Measurements from ENCODE around the gene S100B. TPM values are rescaled to one million over a fixed set of nuclear protein-coding genes. Genes with fewer than 3 reads are reported as not detected.
A peak's percentile ranks its signal among the peaks of the same experiment; 100 is the strongest.

The S100B gene
- total RNA-seq, 2 donors from 2014 or later, result not detected

DNA sequence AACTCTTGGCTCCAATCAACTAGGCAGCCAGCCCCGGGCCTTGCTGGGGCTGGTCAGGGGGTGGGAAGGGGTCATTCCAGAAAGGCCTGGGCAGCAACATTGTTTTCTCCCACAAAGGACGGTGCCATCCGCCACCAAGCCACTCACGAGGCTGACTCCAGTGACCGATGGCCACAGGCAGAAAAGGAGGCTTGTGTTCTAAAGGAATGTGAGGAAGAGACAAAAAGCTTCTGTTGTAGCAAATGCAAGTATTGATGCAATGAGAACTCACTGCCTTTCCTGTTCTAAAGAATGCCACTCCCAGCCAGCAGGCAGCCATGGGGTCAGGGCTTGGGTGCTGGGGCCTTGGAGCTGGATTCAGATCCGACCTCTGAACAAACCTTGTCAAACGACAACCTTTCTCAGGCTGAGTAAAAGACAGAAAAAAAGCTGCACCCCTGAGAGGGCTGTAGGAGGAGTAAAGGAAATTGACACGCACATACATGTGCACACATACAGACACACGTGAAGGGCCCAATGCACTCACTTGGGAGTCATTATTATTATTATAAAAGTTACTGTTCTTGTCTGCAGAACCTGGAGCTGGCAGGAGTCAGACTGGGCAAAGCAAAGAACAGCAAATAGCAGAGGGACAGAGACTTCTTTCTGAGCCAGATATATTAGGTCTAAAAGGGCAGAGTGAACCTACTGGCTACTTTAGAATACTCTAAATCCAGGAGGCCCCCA lies 16.7 kb upstream of the S100B start:
- Mint-ChIP-seq H3K4me1 (ENCODE audit: low read depth in 2 of 2) (peaks cover 33 to 44% of the 10 kb centered on the region in 2 donors), H3K27me3 (no peaks in the 10 kb centered on the region), H3K36me3 (peaks cover 5% of the 10 kb centered on the region), H3K4me3 (peak overlapping the region; percentile 76), H3K27ac (peak overlapping the region; percentile 86 to 91), H3K9me3 (no peaks in the 10 kb centered on the region)
- peak in 1 of 2 donors; percentile 60 for ATAC-seq
- DNase-seq (ENCODE audit: low spot score), result no peak

DNA sequence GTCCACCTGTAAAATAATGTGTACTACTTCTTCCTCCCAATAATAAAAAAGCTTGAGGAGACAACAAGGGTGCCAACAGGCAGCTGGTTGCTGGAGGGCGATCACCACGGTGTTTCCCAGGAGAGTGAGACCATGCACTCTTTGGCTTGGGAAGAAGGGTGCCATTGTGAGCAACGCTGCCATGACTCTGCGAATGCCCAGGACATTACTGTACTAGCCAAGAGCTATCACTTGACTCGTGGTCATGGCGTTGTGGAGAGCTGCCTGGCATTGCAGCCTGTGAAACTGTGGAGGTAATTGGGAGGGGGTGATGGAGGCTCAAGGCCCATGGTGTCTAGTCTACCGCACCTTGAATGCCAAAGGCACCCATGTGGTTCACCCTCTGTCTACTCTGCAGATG lies 16.0 kb upstream of the S100B start:
- peaks cover 36 to 39% of the 10 kb centered on the region in 2 donors for H3K4me1 Mint-ChIP-seq (ENCODE audit: low read depth in 2 of 2)
- no peaks in the 10 kb centered on the region for H3K27me3 Mint-ChIP-seq
- peak overlapping the region; percentile 10 for H3K4me3 Mint-ChIP-seq
- no peaks in the 10 kb centered on the region for H3K36me3 Mint-ChIP-seq
- DNase-seq (ENCODE audit: low spot score) (no peak), ATAC-seq (no peak)
- H3K9me3 Mint-ChIP-seq, result no peaks in the 10 kb centered on the region
- peak overlapping the region; percentile 86 to 91 for H3K27ac Mint-ChIP-seq

DNA sequence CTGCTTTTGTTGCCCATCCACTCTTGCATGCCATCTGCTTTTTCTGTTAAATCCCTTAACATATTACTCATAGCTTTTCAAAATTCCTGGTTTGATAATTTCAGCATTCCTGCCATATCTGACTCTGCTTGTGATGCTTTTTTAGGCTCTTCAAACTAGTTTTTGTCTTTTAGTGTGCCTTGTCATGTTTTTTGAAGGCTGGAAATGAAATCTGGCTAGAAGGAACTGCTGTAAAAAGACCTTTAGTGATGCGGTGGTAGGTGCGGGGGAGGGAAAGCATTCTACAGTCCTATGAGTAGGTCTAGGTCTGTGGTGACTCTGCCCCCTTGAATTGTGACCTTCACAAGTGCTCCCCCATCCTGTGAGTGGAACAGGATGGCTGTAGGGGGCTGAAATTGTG lies 15.0 kb upstream of the S100B start:
- no peak for DNase-seq (ENCODE audit: low spot score)
- H3K36me3 Mint-ChIP-seq, result no peaks in the 10 kb centered on the region
- H3K4me1 Mint-ChIP-seq (ENCODE audit: low read depth in 2 of 2), result peaks cover 34 to 36% of the 10 kb centered on the region in 2 donors
- no peak overlapping the region for H3K27ac Mint-ChIP-seq
- no peaks in the 10 kb centered on the region for H3K9me3 Mint-ChIP-seq
- H3K27me3 Mint-ChIP-seq, result no peaks in the 10 kb centered on the region
- no peak overlapping the region for H3K4me3 Mint-ChIP-seq
- ATAC-seq, result no peak

DNA sequence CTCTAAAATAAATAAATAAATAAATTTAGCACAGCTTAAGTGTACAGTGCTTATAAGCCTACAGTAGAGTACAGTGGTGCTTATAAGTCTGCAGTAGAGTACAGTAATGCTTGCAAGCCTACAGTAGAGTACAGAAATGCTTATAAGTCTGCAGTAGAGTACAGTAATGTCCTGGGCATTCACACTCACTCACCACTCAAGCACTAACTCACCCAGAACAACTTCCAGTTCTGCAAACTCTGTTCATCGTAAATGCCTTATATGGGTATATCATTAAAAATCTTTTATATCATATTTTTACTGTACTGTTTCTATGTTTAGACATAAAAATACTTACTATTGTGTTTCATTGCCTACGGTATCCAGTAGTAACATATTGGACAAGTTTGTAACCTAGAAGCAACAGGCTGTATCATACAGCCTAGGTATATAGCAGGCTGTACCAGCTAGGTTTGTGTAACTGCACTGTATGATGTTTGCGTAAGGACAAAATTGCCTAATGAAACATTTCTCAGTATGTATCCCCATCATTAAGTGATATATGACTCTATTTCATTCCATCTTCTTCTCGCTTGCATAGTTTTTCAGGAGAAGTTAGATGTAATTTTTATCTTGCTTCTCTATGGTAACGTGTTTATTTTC lies 14.0 kb upstream of the S100B start:
- DNase-seq (ENCODE audit: low spot score), result no peak
- Mint-ChIP-seq H3K27ac (no peak overlapping the region), H3K36me3 (no peaks in the 10 kb centered on the region), H3K4me3 (no peak overlapping the region), H3K27me3 (no peaks in the 10 kb centered on the region), H3K4me1 (ENCODE audit: low read depth in 2 of 2) (peaks cover 36 to 42% of the 10 kb centered on the region in 2 donors), H3K9me3 (no peaks in the 10 kb centered on the region)
- no peak for ATAC-seq

DNA sequence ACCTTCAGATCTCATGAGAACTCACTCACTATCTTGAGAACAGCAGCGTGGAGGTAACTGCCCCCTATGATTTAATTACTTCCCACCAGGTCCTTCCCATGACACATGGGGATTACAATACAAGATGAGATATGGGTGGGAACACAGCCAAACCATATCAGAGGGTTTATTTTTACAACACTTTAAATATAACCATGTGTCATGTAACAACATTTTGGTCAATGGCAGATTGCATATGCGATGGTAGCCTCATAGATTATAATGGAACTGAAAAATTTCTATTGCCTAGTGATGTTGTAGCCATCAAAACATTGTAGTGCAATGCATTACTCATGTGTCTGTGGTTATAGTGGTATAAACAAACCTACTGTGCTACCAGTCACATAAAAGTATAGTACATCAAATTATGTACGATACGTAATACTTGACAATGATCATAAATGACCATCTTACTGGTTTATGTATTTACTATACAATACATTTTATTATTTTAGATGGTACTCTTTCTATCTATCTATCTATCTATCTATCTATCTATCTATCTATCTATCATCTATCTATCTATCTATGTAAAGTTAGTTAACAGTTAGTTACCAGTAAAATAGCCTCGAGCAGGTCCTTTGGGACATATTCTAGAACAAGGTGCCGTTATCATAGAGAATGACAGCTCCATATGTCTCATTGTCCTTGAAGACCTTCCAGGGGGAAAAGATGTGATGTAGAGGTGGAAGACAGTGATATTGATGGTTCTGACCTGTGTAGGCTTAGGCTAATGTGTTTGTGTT lies 12.6 kb upstream of the S100B start:
- H3K27ac Mint-ChIP-seq, result no peak overlapping the region
- H3K9me3 Mint-ChIP-seq, result no peaks in the 10 kb centered on the region
- no peak overlapping the region for H3K4me3 Mint-ChIP-seq
- no peaks in the 10 kb centered on the region for H3K36me3 Mint-ChIP-seq
- ATAC-seq (no peak), DNase-seq (ENCODE audit: low spot score) (no peak)
- peaks cover 30 to 41% of the 10 kb centered on the region in 2 donors for H3K4me1 Mint-ChIP-seq (ENCODE audit: low read depth in 2 of 2)
- H3K27me3 Mint-ChIP-seq, result no peaks in the 10 kb centered on the region

DNA sequence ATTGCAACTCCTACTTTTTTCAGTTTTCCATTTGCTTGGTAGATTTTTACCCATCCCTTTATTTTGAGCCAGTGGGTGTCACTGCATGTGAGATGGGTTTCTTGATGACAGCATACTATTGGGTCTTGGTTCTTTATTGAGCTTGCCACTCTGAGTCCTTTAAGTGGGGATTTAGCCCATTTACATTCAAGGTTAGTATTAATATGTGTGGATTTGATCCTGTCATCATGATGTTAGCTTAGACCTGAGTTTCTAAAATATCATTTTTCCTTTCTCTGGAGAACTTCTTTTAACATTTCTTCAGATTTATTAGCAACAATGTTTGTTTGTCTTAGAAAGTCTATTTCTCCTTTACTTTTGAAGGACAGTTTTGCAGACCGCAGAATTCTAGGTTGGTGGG lies 11.8 kb upstream of the S100B start:
- Mint-ChIP-seq H3K4me1 (ENCODE audit: low read depth in 2 of 2) (peaks cover 25 to 33% of the 10 kb centered on the region in 2 donors), H3K4me3 (no peak overlapping the region), H3K36me3 (no peaks in the 10 kb centered on the region), H3K27ac (no peak overlapping the region), H3K9me3 (no peaks in the 10 kb centered on the region), H3K27me3 (no peaks in the 10 kb centered on the region)
- ATAC-seq (no peak), DNase-seq (ENCODE audit: low spot score) (no peak)

DNA sequence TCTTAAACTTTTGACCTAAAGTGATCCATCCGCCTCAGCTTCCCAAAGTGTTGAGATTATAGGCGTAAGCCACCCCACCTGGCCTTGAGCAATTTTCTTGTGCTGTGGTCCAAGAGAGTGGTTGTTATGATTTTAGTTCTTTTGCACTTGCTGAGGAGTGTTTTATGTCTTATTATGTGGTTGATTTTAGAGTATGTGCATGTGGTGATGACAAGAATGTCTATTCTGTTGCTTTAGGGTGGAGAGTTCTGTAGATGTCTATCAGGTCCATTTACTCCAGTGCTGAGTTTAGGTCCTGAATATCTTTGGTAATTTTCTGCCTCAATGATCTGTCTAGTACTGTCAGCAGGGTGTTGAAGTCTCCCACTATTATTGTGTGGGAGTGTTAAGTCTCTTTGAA lies 11.2 kb upstream of the S100B start:
- ATAC-seq (no peak), DNase-seq (ENCODE audit: low spot score) (no peak)
- Mint-ChIP-seq H3K4me1 (ENCODE audit: low read depth in 2 of 2) (peaks cover 19 to 27% of the 10 kb centered on the region in 2 donors), H3K27me3 (no peaks in the 10 kb centered on the region), H3K36me3 (no peaks in the 10 kb centered on the region), H3K4me3 (no peak overlapping the region), H3K27ac (no peak overlapping the region), H3K9me3 (no peaks in the 10 kb centered on the region)

DNA sequence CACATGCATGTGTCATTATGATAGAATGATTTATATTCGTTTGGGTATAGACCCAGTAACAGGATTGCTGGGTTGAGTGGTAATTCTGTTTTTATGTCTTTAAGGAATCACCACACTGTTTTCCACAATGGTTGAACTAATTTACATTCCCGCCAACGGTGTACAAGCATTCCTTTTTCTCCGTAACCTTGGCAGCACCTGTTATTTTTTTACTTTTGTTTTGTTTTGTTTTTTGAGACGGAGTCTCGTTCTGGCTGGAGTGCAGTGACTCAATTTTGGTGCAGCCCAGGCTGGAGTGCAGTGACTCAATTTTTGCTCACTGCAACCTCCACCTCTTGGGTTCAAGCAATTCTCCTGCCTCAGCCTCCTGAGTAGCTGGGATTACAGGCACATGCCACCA lies 8.5 kb upstream of the S100B start:
- Mint-ChIP-seq H3K27ac (no peak overlapping the region), H3K4me3 (no peak overlapping the region), H3K36me3 (no peaks in the 10 kb centered on the region), H3K9me3 (no peaks in the 10 kb centered on the region), H3K27me3 (no peaks in the 10 kb centered on the region), H3K4me1 (ENCODE audit: low read depth in 2 of 2) (peaks cover 21 to 33% of the 10 kb centered on the region in 2 donors)
- no peak for ATAC-seq
- no peak for DNase-seq (ENCODE audit: low spot score)

DNA sequence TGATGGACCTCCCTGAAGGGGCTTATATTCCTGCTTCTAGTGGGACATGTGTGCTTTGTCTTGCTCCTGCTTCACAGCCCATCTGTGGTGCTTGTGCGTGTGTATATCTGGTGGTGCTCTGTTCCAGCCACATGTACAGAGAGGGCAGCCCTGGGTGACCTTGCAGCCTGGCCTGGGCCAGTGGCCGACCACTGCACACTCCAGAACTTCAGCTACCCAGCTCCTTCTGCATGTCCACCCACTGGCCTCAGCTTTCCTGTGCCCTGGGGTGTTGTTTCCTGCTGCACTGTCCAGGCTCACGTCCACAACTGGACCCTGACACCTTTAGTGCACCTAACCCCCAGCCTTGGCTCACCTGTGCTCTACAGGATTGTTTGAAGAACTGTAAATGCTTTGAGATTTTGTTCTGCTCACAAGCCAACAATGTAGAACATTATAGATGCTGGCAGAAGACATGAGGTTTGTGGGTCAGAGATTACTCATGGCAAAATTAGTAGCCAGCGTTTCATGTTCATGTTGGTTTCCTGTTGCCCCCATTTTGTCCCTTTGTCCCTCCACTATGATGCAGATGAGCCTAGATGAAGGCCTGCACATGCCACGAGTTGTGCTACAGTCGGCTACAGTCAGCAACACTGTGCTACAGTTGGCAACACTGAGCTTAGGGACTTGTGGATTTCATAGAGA lies 5.3 kb upstream of the S100B start:
- H3K4me1 Mint-ChIP-seq (ENCODE audit: low read depth in 2 of 2), result peaks cover 44 to 66% of the 10 kb centered on the region in 2 donors
- ATAC-seq (peak in 1 of 2 donors; percentile 21), DNase-seq (ENCODE audit: low spot score) (no peak)
- peak overlapping the region in 1 of 2 donors; percentile 43 for H3K27ac Mint-ChIP-seq
- H3K27me3 Mint-ChIP-seq, result no peaks in the 10 kb centered on the region
- no peaks in the 10 kb centered on the region for H3K9me3 Mint-ChIP-seq
- H3K36me3 Mint-ChIP-seq, result no peaks in the 10 kb centered on the region
- H3K4me3 Mint-ChIP-seq, result no peak overlapping the region

DNA sequence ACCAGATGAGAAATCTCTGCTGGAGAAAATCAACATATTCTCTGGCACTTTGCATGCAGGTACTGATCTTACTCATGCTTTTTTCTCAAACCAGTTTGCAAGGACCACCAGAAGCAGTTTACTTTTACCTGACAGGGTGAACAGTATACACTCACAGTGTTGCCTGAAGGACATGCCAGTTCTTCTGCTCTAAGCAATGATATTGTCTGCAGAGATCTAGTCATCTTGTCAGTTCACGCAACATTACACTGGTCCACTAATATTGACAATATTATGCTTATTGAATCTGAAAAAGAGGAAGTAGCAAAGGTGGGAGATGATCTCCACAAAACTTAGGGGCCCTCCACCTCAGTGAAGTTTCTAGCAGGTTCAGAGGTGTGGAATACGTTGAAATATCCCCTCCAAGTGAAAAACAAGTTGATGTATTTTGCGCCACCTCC lies 3.8 kb upstream of the S100B start:
- no peak for DNase-seq (ENCODE audit: low spot score)
- Mint-ChIP-seq H3K4me3 (no peak overlapping the region), H3K27ac (no peak overlapping the region), H3K27me3 (no peaks in the 10 kb centered on the region), H3K4me1 (ENCODE audit: low read depth in 2 of 2) (peaks cover 50 to 67% of the 10 kb centered on the region in 2 donors), H3K9me3 (no peaks in the 10 kb centered on the region), H3K36me3 (no peaks in the 10 kb centered on the region)
- no peak for ATAC-seq

DNA sequence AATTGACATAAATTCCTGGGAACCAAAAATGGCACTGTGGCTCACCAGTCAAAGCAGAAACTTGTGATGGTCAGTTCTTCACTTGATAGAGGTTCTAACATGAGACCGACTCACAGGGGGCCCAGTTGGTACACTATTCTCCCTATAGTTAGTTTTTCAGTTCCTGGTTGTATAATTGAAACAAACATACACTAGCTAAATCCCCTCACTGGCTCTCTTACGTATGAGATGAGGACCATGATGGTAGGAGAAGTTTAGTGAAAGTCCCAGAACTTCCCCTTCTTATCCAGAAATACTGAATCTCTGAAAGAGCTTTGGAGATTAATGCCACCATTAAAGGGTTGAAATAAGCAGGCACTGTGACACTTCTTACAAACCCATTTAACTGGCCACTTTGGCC lies 2.8 kb upstream of the S100B start:
- H3K27ac Mint-ChIP-seq, result peak overlapping the region; percentile 80 to 82
- ATAC-seq, result no peak
- no peak for DNase-seq (ENCODE audit: low spot score)
- H3K4me1 Mint-ChIP-seq (ENCODE audit: low read depth in 2 of 2), result peaks cover 50 to 63% of the 10 kb centered on the region in 2 donors
- H3K27me3 Mint-ChIP-seq, result no peaks in the 10 kb centered on the region
- no peak overlapping the region for H3K4me3 Mint-ChIP-seq
- no peaks in the 10 kb centered on the region for H3K36me3 Mint-ChIP-seq
- H3K9me3 Mint-ChIP-seq, result no peaks in the 10 kb centered on the region

DNA sequence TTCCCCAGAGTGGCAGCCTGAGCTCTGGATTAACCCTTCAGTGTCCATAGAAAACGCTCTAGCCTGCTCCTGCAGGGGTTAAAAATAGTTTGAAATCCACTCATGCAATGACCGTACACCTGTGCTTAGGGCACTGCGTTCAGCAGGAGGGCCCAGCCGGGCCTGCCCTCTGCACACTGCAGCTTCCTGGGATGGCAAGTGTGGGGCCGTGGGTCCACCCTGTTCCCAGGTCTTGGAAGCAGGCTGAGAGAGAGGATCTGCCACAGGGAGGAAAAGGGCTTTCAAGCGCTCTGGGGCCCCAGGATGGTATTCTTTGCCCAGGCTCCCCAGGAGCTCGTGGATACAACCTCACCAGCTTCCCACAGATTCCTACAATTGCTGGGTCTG lies 1.5 kb upstream of the S100B start:
- Mint-ChIP-seq H3K4me3 (peak overlapping the region; percentile 82), H3K36me3 (no peaks in the 10 kb centered on the region), H3K4me1 (ENCODE audit: low read depth in 2 of 2) (peaks cover 50 to 63% of the 10 kb centered on the region in 2 donors), H3K9me3 (no peaks in the 10 kb centered on the region), H3K27ac (peak overlapping the region; percentile 80 to 82), H3K27me3 (no peaks in the 10 kb centered on the region)
- ATAC-seq (peak; percentile 34 to 35), DNase-seq (ENCODE audit: low spot score) (no peak)

DNA sequence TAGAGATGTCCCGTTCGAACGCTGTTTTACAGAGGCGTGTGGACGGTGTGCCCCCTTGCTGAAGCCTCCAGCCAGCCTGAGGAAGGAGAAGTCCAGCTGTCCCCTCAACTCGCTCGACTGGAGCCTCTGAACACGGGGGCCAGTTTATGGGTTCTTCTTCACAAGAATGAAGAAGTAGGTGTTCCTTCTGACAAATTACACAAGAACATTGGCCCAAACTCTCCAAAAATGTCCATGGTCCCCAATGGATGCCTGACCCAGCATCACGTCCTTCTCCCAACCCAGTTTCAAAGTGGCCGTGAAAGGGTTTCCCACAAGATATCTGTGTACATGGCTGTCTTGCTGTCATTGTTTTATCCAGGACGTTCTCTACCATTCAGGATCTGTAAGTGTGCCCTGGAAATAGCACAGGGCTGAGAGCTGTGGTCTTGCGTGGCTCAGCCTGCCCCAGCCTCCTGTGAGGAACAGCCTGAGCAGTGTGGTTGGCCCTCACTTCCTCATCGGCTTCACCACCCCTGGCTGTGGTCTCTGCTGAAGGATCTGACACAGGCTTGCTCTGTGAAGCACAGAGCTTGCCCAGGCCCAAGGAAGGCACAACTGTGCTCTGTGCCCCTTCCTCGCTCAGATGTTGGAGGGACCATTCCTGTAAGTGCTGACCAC lies 1.0 kb upstream of the S100B start:
- peak; percentile 94 to 97 for ATAC-seq
- peak overlapping the region; percentile 82 for H3K4me3 Mint-ChIP-seq

More for the DNA sequence above, 1.0 kb upstream of the S100B start:
- DNase-seq (ENCODE audit: low spot score), result peak; percentile 76
- Mint-ChIP-seq H3K27me3 (no peaks in the 10 kb centered on the region), H3K4me1 (ENCODE audit: low read depth in 2 of 2) (peaks cover 49 to 63% of the 10 kb centered on the region in 2 donors), H3K36me3 (no peaks in the 10 kb centered on the region), H3K9me3 (no peaks in the 10 kb centered on the region), H3K27ac (peak overlapping the region; percentile 80 to 82)
